Erythroblast (primary cell): ENCODE data around the gene RPGRIP1L.

ENCODE experiments used
- GATA1 ChIP-seq: IDR thresholded peaks from 2 replicates; pipeline ENCODE4 v1.6.1; 2011; ENCODE audit warnings: low read depth, mild to moderate bottlenecking, control low read depth, low read length, moderate library complexity
- POLR2A ChIP-seq: IDR thresholded peaks from 2 replicates; pipeline ENCODE4 v1.6.1; 2011; ENCODE audit warnings: mild to moderate bottlenecking, low read length

DNA sequence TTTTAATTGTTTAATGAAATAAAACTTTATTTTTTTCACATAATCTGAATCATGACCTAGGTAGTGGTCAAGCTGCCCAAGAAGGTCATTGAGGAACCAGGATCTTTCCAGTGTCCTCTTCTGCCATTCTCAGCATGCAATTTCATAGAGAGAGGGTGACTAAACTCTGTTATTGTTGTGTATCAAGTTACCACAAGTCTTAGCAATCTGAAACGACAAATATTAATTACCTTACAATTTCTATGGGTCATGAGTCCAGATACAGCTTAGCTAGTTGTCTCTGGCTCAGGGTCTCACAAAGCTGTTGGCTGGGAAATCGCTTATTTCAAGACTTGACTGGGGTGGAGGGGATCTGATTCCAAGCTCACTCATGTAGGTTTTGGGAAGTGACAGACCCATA is 37.9 kb upstream of the RPGRIP1L start:
- TF ChIP-seq POLR2A = no peak
- no peak for TF ChIP-seq GATA1
